Aorta (tissue), 5 donors: Measurements from ENCODE around the gene STOX2. TPM values are rescaled to one million over a fixed set of nuclear protein-coding genes. Genes with fewer than 3 reads are reported as not detected.

Source experiments
- ATAC-seq: fragments of 200-7000 bp; cut with Tn5 transposase; one replicate; pipeline ENCODE4 v1.9.1; 2022; ENCODE audit warnings: moderate library complexity; ENCODE audit not compliant: low FRiP score
- DNase-seq, 2 donors: peaks; one replicate each; pipeline ENCODE4 v3.0.0-alpha.2; 2020
- H3K27ac ChIP-seq, 2 donors: one replicate each; pipeline ENCODE4 v1.5.1; 2013; ENCODE audit warnings: low read length in 2 of 2, mild to moderate bottlenecking in 2 of 2, moderate library complexity in 2 of 2, control low read depth in 1 of 2, inconsistent platforms in 1 of 2, low read depth in 1 of 2
- H3K27me3 ChIP-seq, 2 donors: one replicate each; pipeline ENCODE4 v1.6.1; 2013; ENCODE audit warnings: control low read depth in 1 of 2, low read length in 1 of 2, mild to moderate bottlenecking in 1 of 2, moderate library complexity in 1 of 2; ENCODE audit not compliant: insufficient read depth in 2 of 2, control insufficient read depth in 1 of 2
- H3K36me3 ChIP-seq, 2 donors: one replicate each; pipeline ENCODE4 v1.6.1; 2013; ENCODE audit warnings: control low read depth in 1 of 2, low read length in 1 of 2, mild to moderate bottlenecking in 1 of 2; ENCODE audit not compliant: insufficient read depth in 2 of 2, control insufficient read depth in 1 of 2
- H3K4me1 ChIP-seq, 2 donors: one replicate each; pipeline ENCODE4 v1.6.1; 2013; ENCODE audit warnings: low read length in 2 of 2, control low read depth in 1 of 2, mild to moderate bottlenecking in 1 of 2, moderate library complexity in 1 of 2; ENCODE audit not compliant: insufficient read depth in 2 of 2, control insufficient read depth in 1 of 2
- H3K4me3 ChIP-seq, 2 donors: one replicate each; pipeline ENCODE4 v1.5.1; 2013; ENCODE audit warnings: low read length in 2 of 2, control low read depth in 1 of 2, mild to moderate bottlenecking in 1 of 2
- H3K9me3 ChIP-seq: one replicate; pipeline ENCODE4 v1.6.1; 2013; ENCODE audit warnings: mild to moderate bottlenecking, low read length; ENCODE audit not compliant: control insufficient read depth
- WGBS, 2 donors: extraction: QIAGEN DNeasy Blood & Tissue Kit; methylation state at CpG; one replicate each; pipeline ENCODE4 v1.1.7; 2013; 5-methylcytosine and 5-hydroxymethylcytosine counted together
- intact Hi-C, 2 donors: fragments of 100-400 bp; cut with DNase I; formaldehyde crosslinking; loops; one replicate each; pipeline versions ENCODE4 v1.14.2 to v1.15.0; 2022
- polyA plus RNA-seq, 2 donors: library from polyadenylated mRNA; stranded (reverse); fragments of 200-250 nt; gene quantifications; one replicate each; pipeline ENCODE4 v1.2.3, GENCODE V29; 2013
- total RNA-seq, 2 donors: library from RNA; stranded (reverse); fragmentation: NEBNext Ultra II Directional; extraction: Animal tissue kit (Norgen Biotek cat#: 25700); gene quantifications; one replicate each; pipeline ENCODE4 v1.2.1, GENCODE V29; 2021
- donor health status: healthy with polysubstance abuse.
- donor health status: Bipolar disorder and iron deficiency.
- donor health status: DM: no; HTN: no; CAD: no.
- donor health status: DM: no; HTN: no; CAD: no.
- donor health status: DM: yes; HTN: yes; CAD: no.

The STOX2 gene
- total and polyA plus RNA-seq, 4 donors: 0.13 to 10.9 (median 3.1) TPM

DNA sequence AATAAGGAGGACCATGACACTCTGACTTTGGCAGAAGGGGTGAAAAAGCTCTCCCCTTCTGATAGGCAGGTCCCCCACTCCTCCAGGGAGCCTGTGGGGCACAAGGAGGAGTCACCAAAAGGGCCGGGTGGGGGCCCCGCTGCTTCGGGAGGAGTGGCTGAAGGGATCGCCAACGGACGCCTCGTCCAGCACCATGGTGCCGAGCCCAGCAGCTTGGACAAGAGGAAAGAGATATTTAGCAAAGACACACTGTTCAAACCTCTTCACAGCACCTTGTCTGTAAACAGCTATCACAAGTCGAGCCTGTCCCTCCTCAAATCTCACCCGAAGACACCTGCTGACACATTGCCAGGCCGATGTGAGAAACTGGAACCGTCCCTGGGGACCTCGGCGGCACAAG is 105.6 kb downstream of the STOX2 start:
- Histone ChIP-seq H3K27me3 (no peaks in the 10 kb centered on the region), H3K9me3 (no peaks in the 10 kb centered on the region), H3K27ac (no peak overlapping the region), H3K4me3 (no peak overlapping the region), H3K36me3 (no peaks in the 10 kb centered on the region), H3K4me1 (no peaks in the 10 kb centered on the region)
- intact Hi-C loops: no loop called here
- WGBS, 2 donors: 98% methylated on average over 14 of the region's 14 CpGs
- DNase-seq (no peak), ATAC-seq (no peak)

DNA sequence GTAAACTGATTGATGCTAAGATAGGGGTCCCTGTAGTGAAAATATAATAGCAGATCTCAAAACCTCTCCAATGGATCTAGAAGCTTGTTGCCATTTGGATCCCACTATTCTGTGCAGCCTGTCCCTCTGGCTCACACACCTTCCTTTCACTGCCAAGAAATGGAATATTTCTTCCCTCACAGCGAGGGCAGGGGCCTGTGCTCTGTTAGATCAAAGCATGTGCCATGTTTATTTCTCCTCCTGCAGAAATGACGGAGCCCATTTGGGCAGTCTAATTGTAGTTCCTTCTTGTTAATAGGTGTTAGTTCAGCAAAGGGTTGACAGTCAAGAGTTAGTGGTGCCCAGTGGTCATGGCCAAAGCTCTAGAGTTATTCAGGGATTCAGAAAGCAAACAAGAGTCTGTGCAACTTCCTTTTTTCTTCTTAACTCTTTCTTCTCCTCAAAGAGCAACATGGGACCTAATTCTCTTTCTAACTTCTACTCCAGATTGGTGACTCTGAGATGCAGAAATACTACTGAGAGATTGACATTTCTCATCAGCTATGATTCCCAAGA is 106.8 kb downstream of the STOX2 start:
- intact Hi-C loops: no loop called here
- H3K9me3 ChIP-seq: no peaks in the 10 kb centered on the region
- no peak overlapping the region for H3K27ac ChIP-seq
- no peaks in the 10 kb centered on the region for H3K36me3 ChIP-seq
- no peaks in the 10 kb centered on the region for H3K27me3 ChIP-seq
- ATAC-seq (no peak), DNase-seq (no peak)
- no peak overlapping the region for H3K4me3 ChIP-seq
- no peaks in the 10 kb centered on the region for H3K4me1 ChIP-seq
- WGBS, 2 donors: 39 to 46% methylated on average over 2 of the region's 2 CpGs

DNA sequence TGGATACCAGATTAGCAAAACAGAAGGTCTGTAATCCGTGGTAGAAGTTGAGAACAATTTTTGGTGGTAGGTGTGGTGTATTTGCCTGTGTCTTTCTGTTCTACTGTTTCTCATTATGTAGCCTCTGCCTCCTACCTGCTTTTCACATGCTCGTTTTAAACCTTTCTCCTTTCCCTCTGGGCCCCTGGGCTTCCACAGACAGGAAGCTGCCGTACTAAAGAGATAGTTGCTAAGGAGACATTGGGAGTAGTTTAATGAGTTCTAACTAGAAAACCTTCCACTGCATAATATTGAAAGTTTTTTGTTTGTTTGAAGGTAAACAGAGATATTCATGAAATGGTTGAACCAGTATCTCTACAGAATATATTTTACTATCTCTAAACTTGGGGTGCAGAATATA is 107.8 kb downstream of the STOX2 start:
- ATAC-seq (no peak), DNase-seq (no peak)
- H3K9me3 ChIP-seq: no peaks in the 10 kb centered on the region
- H3K4me1 ChIP-seq: no peaks in the 10 kb centered on the region
- H3K36me3 ChIP-seq: no peaks in the 10 kb centered on the region
- intact Hi-C loops: no loop called here
- WGBS, 2 donors: 72% methylated on average over 3 of the region's 3 CpGs
- no peak overlapping the region for H3K27ac ChIP-seq
- H3K4me3 ChIP-seq: no peak overlapping the region
- H3K27me3 ChIP-seq: no peaks in the 10 kb centered on the region

GRCh38 chr4:184014301-184014700 is 109.2 kb downstream of the STOX2 start:
- Histone ChIP-seq H3K4me3 (no peak overlapping the region), H3K9me3 (no peaks in the 10 kb centered on the region), H3K27me3 (no peaks in the 10 kb centered on the region), H3K4me1 (no peaks in the 10 kb centered on the region), H3K27ac (no peak overlapping the region), H3K36me3 (no peaks in the 10 kb centered on the region)
- DNase-seq (no peak), ATAC-seq (no peak)
- WGBS, 2 donors: 82 to 90% methylated on average over 6 of the region's 6 CpGs
- intact Hi-C loops: no loop called here

GRCh38 chr4:184016759-184017668 is 111.9 kb downstream of the STOX2 start:
- no peaks in the 10 kb centered on the region for H3K36me3 ChIP-seq
- no peak for DNase-seq
- 86 to 91% methylated on average over 20 of the region's 20 CpGs for WGBS, 2 donors
- ATAC-seq: no peak
- H3K27ac ChIP-seq: no peak overlapping the region
- intact Hi-C loops: no loop called here
- H3K9me3 ChIP-seq: no peaks in the 10 kb centered on the region
- no peak overlapping the region for H3K4me3 ChIP-seq
- no peaks in the 10 kb centered on the region for H3K27me3 ChIP-seq
- no peaks in the 10 kb centered on the region for H3K4me1 ChIP-seq

DNA sequence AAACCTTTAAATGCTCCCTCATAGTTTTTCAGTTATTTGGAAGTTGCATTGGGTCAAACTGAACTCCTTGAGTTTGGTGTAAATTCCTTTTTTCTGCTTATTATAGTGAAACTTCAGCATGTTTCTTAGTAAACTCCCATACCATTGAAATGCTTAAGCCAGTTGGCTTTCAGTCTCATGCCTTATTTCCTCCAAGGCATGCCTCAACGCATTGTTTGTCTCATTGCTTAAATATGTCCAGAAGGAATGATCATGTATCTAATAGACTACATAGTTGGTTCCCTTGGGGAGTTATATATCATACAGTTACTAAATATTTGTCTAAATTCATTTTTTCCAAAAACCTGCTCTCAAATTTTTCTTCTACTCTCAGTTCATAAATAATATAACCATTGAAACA is 114.0 kb downstream of the STOX2 start:
- 65 to 70% methylated on average over 1 of the region's 1 CpG for WGBS, 2 donors
- no peak for DNase-seq
- intact Hi-C loops: no loop called here

DNA sequence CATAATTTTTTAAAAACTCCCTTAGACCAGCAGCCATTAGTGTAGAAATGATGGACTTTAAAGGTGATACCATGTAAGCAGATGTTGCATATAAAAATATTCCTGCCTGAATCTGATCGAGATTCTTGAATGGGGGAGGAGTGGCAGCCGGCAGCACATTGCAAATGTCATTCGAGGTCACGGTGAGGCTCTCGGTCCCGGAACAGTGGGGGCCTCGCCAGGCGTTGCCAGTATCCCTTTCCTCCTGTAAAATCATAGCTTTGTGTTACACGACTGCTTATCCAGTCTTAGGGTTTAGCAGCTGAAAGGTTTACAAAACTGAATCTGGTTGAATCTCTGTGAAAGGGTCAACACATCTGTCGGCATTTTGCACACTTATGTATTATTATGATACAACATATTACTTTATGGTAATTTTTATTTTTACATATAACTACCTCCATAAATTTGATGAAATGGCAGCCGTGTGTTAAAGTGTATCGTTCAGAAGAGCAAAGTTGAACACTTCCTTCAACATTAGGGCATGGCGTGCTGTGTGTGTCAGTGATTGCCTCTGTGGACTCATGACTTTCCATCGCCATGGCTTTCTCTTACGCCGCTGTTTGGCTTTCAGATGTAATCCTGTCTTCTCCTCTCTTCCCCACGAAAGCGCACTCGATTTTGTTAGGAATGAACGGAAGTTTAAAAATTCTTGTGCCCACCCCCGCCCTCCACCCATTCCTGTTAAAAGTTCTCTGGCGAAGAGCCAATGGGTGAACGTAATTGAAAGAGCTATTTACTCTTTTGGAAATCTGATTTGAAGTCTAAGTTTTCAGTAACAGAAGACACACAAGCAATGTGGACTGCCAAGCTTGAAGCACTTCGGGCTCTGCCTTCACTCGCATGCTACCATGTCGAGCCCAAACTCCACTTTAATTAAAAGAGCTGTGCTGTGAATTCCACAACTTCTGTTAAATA is 114.8 kb downstream of the STOX2 start:
- intact Hi-C loops: no loop called here
- DNase-seq: no peak
- Histone ChIP-seq H3K4me1 (no peaks in the 10 kb centered on the region), H3K27me3 (no peaks in the 10 kb centered on the region), H3K9me3 (peaks cover 2% of the 10 kb centered on the region), H3K4me3 (no peak overlapping the region), H3K27ac (no peak overlapping the region), H3K36me3 (no peaks in the 10 kb centered on the region)
- no peak for ATAC-seq
- WGBS, 2 donors: 80 to 88% methylated on average over 26 of the region's 26 CpGs

More for the DNA sequence above, 114.0 kb downstream of the STOX2 start:
- ATAC-seq: no peak
- no peaks in the 10 kb centered on the region for H3K4me1 ChIP-seq
- H3K36me3 ChIP-seq: no peaks in the 10 kb centered on the region
- no peak overlapping the region for H3K27ac ChIP-seq
- no peaks in the 10 kb centered on the region for H3K27me3 ChIP-seq
- peaks cover 2% of the 10 kb centered on the region for H3K9me3 ChIP-seq
- H3K4me3 ChIP-seq: no peak overlapping the region

GRCh38 chr4:184021389-184021788 is 116.3 kb downstream of the STOX2 start:
- Histone ChIP-seq H3K9me3 (peaks cover 2% of the 10 kb centered on the region), H3K4me3 (no peak overlapping the region), H3K4me1 (no peaks in the 10 kb centered on the region), H3K36me3 (no peaks in the 10 kb centered on the region), H3K27me3 (no peaks in the 10 kb centered on the region), H3K27ac (no peak overlapping the region)
- intact Hi-C loops: no loop called here
- ATAC-seq: no peak
- 95 to 98% methylated on average over 3 of the region's 3 CpGs for WGBS, 2 donors
- DNase-seq: no peak
